WTC11 (cell line): ENCODE measurements around the gene SH3PXD2A. TPM values are rescaled to one million over a fixed set of nuclear protein-coding genes. Genes with fewer than 3 reads are reported as not detected.

Experiments used
- ATAC-seq: fragments of 200-7000 bp; cut with Tn5 transposase; 2 replicates; pipeline ENCODE4 v1.10.0; 2021; ENCODE audit warnings: mild to moderate bottlenecking, moderate library complexity
- CTCF ChIA-PET: fragments of 300-600 bp; sonication (Branson Sonifier 250); formaldehyde crosslinking; loops from one replicate; lab custom pipeline; 2021; ENCODE audit warnings: antibody characterized with exemption; lab: Charles Lee
- POLR2A ChIA-PET: fragments of 350-600 bp; sonication (Branson Sonifier 250); formaldehyde crosslinking; loops from one replicate; lab custom pipeline; 2021; ENCODE audit warnings: antibody characterized with exemption; lab: Charles Lee
- DNase-seq: peaks from one replicate; pipeline ENCODE4 v3.0.0; 2021; ENCODE audit warnings: low spot score
- H3K27ac Mint-ChIP-seq: 2 replicates; pipeline ENCODE4 v1.8.0; 2021; ENCODE audit warnings: mixed read lengths
- H3K27me3 Mint-ChIP-seq: 2 replicates; pipeline ENCODE4 v1.8.0; 2021; ENCODE audit warnings: low read depth, mild to moderate bottlenecking, moderate library complexity, mixed read lengths
- H3K36me3 Mint-ChIP-seq: 2 replicates; pipeline ENCODE4 v1.8.0; 2021; ENCODE audit warnings: mixed read lengths
- H3K4me1 Mint-ChIP-seq: 2 replicates; pipeline ENCODE4 v1.8.0; 2022; ENCODE audit warnings: mixed read lengths
- H3K4me3 Mint-ChIP-seq: 2 replicates; pipeline ENCODE4 v1.8.0; 2021; ENCODE audit warnings: mild to moderate bottlenecking, moderate library complexity, mixed read lengths
- H3K9me3 Mint-ChIP-seq: 2 replicates; pipeline ENCODE4 v1.8.0; 2021; ENCODE audit warnings: mixed read lengths
- ATF1 ChIP-seq: sonication (generic); formaldehyde crosslinking; IDR thresholded peaks from 2 replicates; pipeline ENCODE4 v1.8.1; 2023; ENCODE audit warnings: mild to moderate bottlenecking, moderate library complexity, missing genetic modification reagents
- CREM ChIP-seq: sonication (generic); formaldehyde crosslinking; IDR thresholded peaks from 2 replicates; pipeline ENCODE4 v1.8.1; 2022; ENCODE audit warnings: mild to moderate bottlenecking, missing genetic modification reagents, moderate library complexity
- ELF4 ChIP-seq: sonication (generic); formaldehyde crosslinking; IDR thresholded peaks from 2 replicates; pipeline ENCODE4 v1.8.1; 2022; ENCODE audit warnings: low read depth, mild to moderate bottlenecking, moderate library complexity, missing genetic modification reagents
- HMGA2 ChIP-seq: fragments of 250-450 bp; sonication (Bioruptor Pico); IDR thresholded peaks from 2 replicates; pipeline ENCODE4 v1.4.0; 2021; ENCODE audit warnings: mild to moderate bottlenecking, moderate library complexity
- JAZF1 ChIP-seq: fragments of 250-450 bp; sonication (Bioruptor Pico); IDR thresholded peaks from 2 replicates; pipeline ENCODE4 v1.9.0; 2021; ENCODE audit warnings: moderate library complexity, mild to moderate bottlenecking, inconsistent platforms
- KAT7 ChIP-seq: sonication (generic); formaldehyde crosslinking; IDR thresholded peaks from 2 replicates; pipeline ENCODE4 v1.8.1; 2023; ENCODE audit warnings: missing genetic modification reagents, mild to moderate bottlenecking, borderline replicate concordance
- SMAD4 ChIP-seq: sonication (generic); formaldehyde crosslinking; IDR thresholded peaks from 2 replicates; pipeline ENCODE4 v1.8.0; 2022; ENCODE audit warnings: mild to moderate bottlenecking, missing genetic modification reagents
- ZNF396 ChIP-seq: fragments of 250-450 bp; sonication (Bioruptor Pico); IDR thresholded peaks from 2 replicates; pipeline ENCODE4 v1.8.0; 2021; ENCODE audit warnings: mild to moderate bottlenecking, moderate library complexity, borderline replicate concordance
- ZNF532 ChIP-seq: fragments of 250-450 bp; sonication (Bioruptor Pico); IDR thresholded peaks from 2 replicates; pipeline ENCODE4 v1.9.0; 2021; ENCODE audit warnings: mild to moderate bottlenecking, borderline replicate concordance
- total RNA-seq: library from RNA; stranded (reverse); gene quantifications from 3 replicates; pipeline ENCODE4 v1.2.3, GENCODE V29; 2021
- TF ChIP-seq, protein P1 (sequence below): fragments of 200-600 bp; IDR thresholded peaks from 2 replicates; pipeline ENCODE4 v1.8.0; 2022; ENCODE audit warnings: antibody characterized with exemption

Gene SH3PXD2A
- total RNA-seq, 1 experiment from 2014 or later: 15.7 TPM

GRCh38 chr10:103595933-103596726 is 259.2 kb downstream of the SH3PXD2A start:
- no peaks in the 10 kb centered on the region for H3K36me3 Mint-ChIP-seq
- peaks cover 11% of the 10 kb centered on the region for H3K4me1 Mint-ChIP-seq
- ATAC-seq: no peak
- no peak for TF ChIP-seq ZNF396 (CRISPR knock-in tag)
- TF ChIP-seq HMGA2 (CRISPR knock-in tag): no peak
- no peak for TF ChIP-seq CREM (CRISPR knock-in tag)
- TF ChIP-seq JAZF1 (CRISPR knock-in tag): no peak
- TF ChIP-seq ELF4 (CRISPR knock-in tag): no peak
- no peak for TF ChIP-seq KAT7
- TF ChIP-seq, all 79 proteins: peak for 0
- Mint-ChIP-seq H3K27ac (no peak overlapping the region), H3K4me3 (no peak overlapping the region), H3K27me3 (peaks cover 4% of the 10 kb centered on the region; the same call in 1 of the 2 replicates), H3K9me3 (no peaks in the 10 kb centered on the region)
- ChIA-PET CTCF (interaction anchor here (1.6 to 4.4 kb wide), 2 partner anchors 90 kb away, joined by 6 to 105 read pairs; no protein-coding TSS in a partner anchor), POLR2A (no interaction called here)
- no peak for DNase-seq

GRCh38 chr10:103593022-103593570 is 262.3 kb downstream of the SH3PXD2A start:
- Mint-ChIP-seq H3K27me3 (peaks cover 6% of the 10 kb centered on the region), H3K27ac (no peak overlapping the region), H3K36me3 (no peaks in the 10 kb centered on the region), H3K9me3 (no peaks in the 10 kb centered on the region), H3K4me3 (no peak overlapping the region), H3K4me1 (peaks cover 5% of the 10 kb centered on the region)
- ChIA-PET POLR2A (no interaction called here), CTCF (interaction anchor here (0.6 to 5.3 kb wide), 55 partner anchors 8 to 1140 kb away, joined by 3 to 49 read pairs (median 4); partner anchors contain the start of genes CALHM1, CALHM2 and NEURL1)
- ATAC-seq: no peak
- TF ChIP-seq ZNF532 (CRISPR knock-in tag) (no peak), ATF1 (CRISPR knock-in tag) (0 out of 2 replicates have a peak, but pooled peaks have one; percentile 33)
- DNase-seq: no peak

- H3K27ac Mint-ChIP-seq: no peak overlapping the region
- DNase-seq: peak; percentile 79
- peaks cover 4% of the 10 kb centered on the region; the same call in 1 of the 2 replicates for H3K27me3 Mint-ChIP-seq
- H3K4me3 Mint-ChIP-seq: no peak overlapping the region
- ChIA-PET CTCF (interaction anchor here (0.6 to 5.3 kb wide), 55 partner anchors 8 to 1139 kb away, joined by 3 to 49 read pairs (median 4); partner anchors contain the start of genes CALHM1, CALHM2 and NEURL1), POLR2A (no interaction called here)
- H3K36me3 Mint-ChIP-seq: no peaks in the 10 kb centered on the region
- no peak for TF ChIP-seq SMAD4
- TF ChIP-seq, protein P1, sequence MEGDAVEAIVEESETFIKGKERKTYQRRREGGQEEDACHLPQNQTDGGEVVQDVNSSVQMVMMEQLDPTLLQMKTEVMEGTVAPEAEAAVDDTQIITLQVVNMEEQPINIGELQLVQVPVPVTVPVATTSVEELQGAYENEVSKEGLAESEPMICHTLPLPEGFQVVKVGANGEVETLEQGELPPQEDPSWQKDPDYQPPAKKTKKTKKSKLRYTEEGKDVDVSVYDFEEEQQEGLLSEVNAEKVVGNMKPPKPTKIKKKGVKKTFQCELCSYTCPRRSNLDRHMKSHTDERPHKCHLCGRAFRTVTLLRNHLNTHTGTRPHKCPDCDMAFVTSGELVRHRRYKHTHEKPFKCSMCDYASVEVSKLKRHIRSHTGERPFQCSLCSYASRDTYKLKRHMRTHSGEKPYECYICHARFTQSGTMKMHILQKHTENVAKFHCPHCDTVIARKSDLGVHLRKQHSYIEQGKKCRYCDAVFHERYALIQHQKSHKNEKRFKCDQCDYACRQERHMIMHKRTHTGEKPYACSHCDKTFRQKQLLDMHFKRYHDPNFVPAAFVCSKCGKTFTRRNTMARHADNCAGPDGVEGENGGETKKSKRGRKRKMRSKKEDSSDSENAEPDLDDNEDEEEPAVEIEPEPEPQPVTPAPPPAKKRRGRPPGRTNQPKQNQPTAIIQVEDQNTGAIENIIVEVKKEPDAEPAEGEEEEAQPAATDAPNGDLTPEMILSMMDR: peak; percentile 77
- peaks cover 5% of the 10 kb centered on the region; the same call in 1 of the 2 replicates for H3K9me3 Mint-ChIP-seq
- peak; percentile 92 for ATAC-seq
- peaks cover 5% of the 10 kb centered on the region for H3K4me1 Mint-ChIP-seq
Measured at GRCh38 chr10:103592186-103593021, 263.0 kb downstream of the SH3PXD2A start.
